Measurements from ENCODE around the gene ALCAM.

ALCAM gene

DNA sequence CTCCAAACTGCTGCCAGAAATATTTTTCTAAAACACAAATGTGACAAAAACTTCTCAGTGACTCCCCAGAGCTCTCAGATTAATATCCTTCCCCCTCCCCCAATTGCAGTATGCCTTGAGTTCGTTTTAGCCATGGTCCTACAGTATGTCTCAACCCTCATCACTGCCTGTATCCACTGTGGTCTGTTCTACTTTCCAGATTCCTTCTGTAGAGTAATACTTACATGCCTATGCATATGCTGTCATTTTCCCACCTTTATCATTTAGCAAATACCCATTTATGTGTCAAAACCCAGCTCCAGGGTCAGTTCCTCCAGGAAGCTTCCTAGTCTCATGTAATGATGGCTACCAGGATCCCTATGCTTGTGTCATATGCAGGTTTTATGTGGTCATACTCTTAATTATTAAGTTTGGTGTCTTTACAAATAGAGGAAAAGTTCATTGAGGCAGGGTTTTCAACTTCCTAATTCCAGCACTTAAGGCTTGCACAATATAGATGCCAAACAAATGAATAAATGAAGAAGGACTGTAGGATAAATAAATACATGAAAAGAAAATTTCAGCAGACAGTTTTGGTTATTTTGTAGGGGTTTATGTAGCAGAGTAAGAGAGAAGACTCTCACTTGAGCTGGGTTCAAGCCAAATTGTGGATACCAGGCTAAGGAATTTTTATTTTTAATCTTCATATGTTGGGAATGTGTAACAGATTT lies 170.8 kb downstream of the ALCAM start:
- Histone ChIP-seq H3K27ac (ENCODE audit: low read length) (no peak overlapping the region), H3K9me3 (ENCODE audit: control insufficient read depth in 1 of 2, low read length in 2 of 2) (no peaks in the 10 kb centered on the region)

DNA sequence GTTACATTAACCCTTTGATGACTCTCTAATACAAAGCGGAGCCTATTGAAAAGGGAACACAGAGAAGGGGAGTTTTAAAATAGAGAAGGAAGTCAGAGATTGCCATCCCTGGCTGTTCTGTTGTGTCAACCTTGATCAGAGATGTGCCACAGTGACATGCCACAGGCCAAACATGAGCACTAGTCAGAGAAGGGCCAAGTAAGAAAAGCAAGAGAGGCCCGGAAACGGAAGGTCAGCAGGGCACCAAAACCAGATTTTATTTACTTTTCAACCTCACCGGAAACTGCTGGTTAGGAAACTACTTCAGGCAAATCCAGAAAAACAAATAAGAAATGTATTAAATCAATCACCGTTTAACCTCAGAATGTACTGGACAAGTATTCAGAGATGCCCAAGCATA lies 171.8 kb downstream of the ALCAM start:
- Histone ChIP-seq H3K27me3 (ENCODE audit: low read depth, low read length) (no peaks in the 10 kb centered on the region), H3K36me3 (ENCODE audit: control insufficient read depth in 1 of 2, insufficient read depth in 2 of 2, low read length in 2 of 2) (peaks cover 0 to 3% of the 10 kb centered on the region in 2 donors), H3K4me1 (ENCODE audit: control insufficient read depth in 1 of 2, insufficient read depth in 2 of 2, low read length in 2 of 2) (no peaks in the 10 kb centered on the region), H3K9me3 (ENCODE audit: control insufficient read depth in 1 of 2, low read length in 2 of 2) (no peaks in the 10 kb centered on the region), H3K27ac (ENCODE audit: low read length) (no peak overlapping the region), H3K4me3 (ENCODE audit: low read depth in 1 of 2, low read length in 2 of 2) (no peak overlapping the region)

More for the DNA sequence above, 170.8 kb downstream of the ALCAM start:
- Histone ChIP-seq H3K27me3 (ENCODE audit: low read depth, low read length) (no peaks in the 10 kb centered on the region), H3K4me3 (ENCODE audit: low read depth in 1 of 2, low read length in 2 of 2) (no peak overlapping the region), H3K36me3 (ENCODE audit: control insufficient read depth in 1 of 2, insufficient read depth in 2 of 2, low read length in 2 of 2) (peaks cover 0 to 3% of the 10 kb centered on the region in 2 donors), H3K4me1 (ENCODE audit: control insufficient read depth in 1 of 2, insufficient read depth in 2 of 2, low read length in 2 of 2) (no peaks in the 10 kb centered on the region)

DNA sequence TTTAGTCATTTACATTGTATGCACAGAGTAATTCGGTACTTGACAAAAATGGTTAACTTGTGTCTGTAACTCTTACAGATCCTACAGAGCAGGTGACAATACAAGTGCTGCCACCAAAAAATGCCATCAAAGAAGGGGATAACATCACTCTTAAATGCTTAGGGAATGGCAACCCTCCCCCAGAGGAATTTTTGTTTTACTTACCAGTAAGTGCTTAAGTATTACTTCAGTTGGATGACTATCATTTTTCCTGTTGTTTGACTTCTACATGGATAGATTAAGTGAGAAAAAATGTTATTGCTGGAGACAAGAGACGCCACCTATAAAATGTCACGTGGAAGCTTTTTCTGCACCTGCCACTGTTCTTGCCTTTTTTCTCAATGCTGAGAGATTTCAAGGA lies 173.2 kb downstream of the ALCAM start:
- Histone ChIP-seq H3K4me1 (ENCODE audit: control insufficient read depth in 1 of 2, insufficient read depth in 2 of 2, low read length in 2 of 2) (no peaks in the 10 kb centered on the region), H3K36me3 (ENCODE audit: control insufficient read depth in 1 of 2, insufficient read depth in 2 of 2, low read length in 2 of 2) (peaks cover 0 to 3% of the 10 kb centered on the region in 2 donors), H3K27ac (ENCODE audit: low read length) (no peak overlapping the region), H3K9me3 (ENCODE audit: control insufficient read depth in 1 of 2, low read length in 2 of 2) (no peaks in the 10 kb centered on the region), H3K27me3 (ENCODE audit: low read depth, low read length) (no peaks in the 10 kb centered on the region), H3K4me3 (ENCODE audit: low read depth in 1 of 2, low read length in 2 of 2) (no peak overlapping the region)

DNA sequence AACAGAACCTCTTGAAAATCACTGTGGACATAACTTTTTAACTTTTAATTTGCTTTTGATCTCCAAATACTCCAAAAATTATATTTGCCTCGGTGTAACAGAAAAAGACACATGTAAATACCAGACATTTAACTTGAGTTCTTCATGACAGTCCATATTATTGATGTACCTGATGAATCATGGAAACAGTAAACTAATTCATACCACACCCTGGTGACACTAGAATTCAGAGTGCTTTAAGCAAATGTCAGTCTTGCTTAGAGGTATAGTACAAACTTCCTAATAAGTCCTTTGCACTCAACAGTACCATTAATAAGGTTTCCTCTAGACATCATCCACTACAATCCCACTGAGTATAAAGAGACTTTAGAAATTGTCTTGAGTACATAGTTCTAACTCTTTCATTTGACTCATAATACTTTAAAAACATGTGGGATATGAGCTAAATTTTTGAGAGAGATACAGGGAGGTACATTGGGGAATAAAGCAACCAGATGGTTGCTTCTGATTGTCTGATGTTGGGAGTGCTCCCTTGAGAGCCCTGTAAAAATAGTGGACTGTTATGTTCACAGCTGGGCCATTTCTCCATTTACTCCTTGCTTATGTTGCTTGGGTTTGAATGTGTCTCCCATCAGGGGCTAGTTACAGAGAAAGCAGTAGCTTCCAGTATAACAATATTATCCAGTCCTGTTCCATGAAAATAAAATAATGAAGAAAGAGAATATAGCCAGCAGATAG lies 175.7 kb downstream of the ALCAM start:
- no peaks in the 10 kb centered on the region for H3K9me3 ChIP-seq (ENCODE audit: control insufficient read depth in 1 of 2, low read length in 2 of 2)
- no peak overlapping the region for H3K4me3 ChIP-seq (ENCODE audit: low read depth in 1 of 2, low read length in 2 of 2)
- no peak overlapping the region for H3K27ac ChIP-seq (ENCODE audit: low read length)
- H3K36me3 ChIP-seq (ENCODE audit: control insufficient read depth in 1 of 2, insufficient read depth in 2 of 2, low read length in 2 of 2): peaks cover 3 to 4% of the 10 kb centered on the region in 2 donors
- no peaks in the 10 kb centered on the region for H3K27me3 ChIP-seq (ENCODE audit: low read depth, low read length)
- H3K4me1 ChIP-seq (ENCODE audit: control insufficient read depth in 1 of 2, insufficient read depth in 2 of 2, low read length in 2 of 2): no peaks in the 10 kb centered on the region

DNA sequence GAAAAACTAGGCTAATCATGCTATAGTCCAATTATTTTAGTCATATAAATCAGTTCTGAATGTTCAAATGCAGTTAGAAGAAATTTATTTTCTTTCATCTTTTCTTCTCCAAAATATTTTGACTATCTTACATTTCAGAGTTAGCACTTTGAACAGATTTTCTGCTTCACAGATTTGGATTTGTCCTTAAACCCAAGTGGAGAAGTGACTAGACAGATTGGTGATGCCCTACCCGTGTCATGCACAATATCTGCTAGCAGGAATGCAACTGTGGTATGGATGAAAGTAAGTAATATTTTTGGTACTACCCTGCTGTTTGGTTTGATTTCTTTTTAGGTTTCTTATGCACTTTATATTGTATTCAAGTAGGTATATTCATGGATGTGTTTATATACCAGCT lies 178.3 kb downstream of the ALCAM start:
- no peaks in the 10 kb centered on the region for H3K27me3 ChIP-seq (ENCODE audit: low read depth, low read length)
- no peaks in the 10 kb centered on the region for H3K4me1 ChIP-seq (ENCODE audit: control insufficient read depth in 1 of 2, insufficient read depth in 2 of 2, low read length in 2 of 2)
- peaks cover 4 to 7% of the 10 kb centered on the region in 2 donors for H3K36me3 ChIP-seq (ENCODE audit: control insufficient read depth in 1 of 2, insufficient read depth in 2 of 2, low read length in 2 of 2)
- no peak overlapping the region for H3K27ac ChIP-seq (ENCODE audit: low read length)
- no peaks in the 10 kb centered on the region for H3K9me3 ChIP-seq (ENCODE audit: control insufficient read depth in 1 of 2, low read length in 2 of 2)
- H3K4me3 ChIP-seq (ENCODE audit: low read depth in 1 of 2, low read length in 2 of 2): no peak overlapping the region

DNA sequence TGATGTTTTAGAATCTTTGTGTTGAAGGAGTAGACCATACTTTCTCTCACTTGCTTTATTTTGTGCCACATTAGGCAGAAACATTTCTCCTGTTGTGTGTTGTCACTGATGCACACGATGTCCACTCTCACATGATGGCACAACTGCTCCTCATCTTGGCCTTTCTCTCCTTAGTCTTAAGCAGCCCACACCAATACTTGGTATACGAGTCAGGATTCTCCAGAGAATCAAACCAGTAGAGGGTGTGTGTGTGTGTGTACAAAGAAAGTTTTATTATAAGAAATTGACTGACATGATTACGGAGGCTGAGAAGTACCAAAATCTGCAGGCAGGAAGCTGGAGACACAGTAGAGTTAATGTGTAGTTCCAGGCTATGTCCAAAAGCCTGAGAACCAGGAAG lies 187.1 kb downstream of the ALCAM start:
- Histone ChIP-seq H3K36me3 (ENCODE audit: control insufficient read depth in 1 of 2, insufficient read depth in 2 of 2, low read length in 2 of 2) (no peaks in the 10 kb centered on the region), H3K9me3 (ENCODE audit: control insufficient read depth in 1 of 2, low read length in 2 of 2) (no peaks in the 10 kb centered on the region), H3K27me3 (ENCODE audit: low read depth, low read length) (no peaks in the 10 kb centered on the region), H3K4me1 (ENCODE audit: control insufficient read depth in 1 of 2, insufficient read depth in 2 of 2, low read length in 2 of 2) (no peaks in the 10 kb centered on the region), H3K4me3 (ENCODE audit: low read depth in 1 of 2, low read length in 2 of 2) (no peak overlapping the region), H3K27ac (ENCODE audit: low read length) (no peak overlapping the region)

DNA sequence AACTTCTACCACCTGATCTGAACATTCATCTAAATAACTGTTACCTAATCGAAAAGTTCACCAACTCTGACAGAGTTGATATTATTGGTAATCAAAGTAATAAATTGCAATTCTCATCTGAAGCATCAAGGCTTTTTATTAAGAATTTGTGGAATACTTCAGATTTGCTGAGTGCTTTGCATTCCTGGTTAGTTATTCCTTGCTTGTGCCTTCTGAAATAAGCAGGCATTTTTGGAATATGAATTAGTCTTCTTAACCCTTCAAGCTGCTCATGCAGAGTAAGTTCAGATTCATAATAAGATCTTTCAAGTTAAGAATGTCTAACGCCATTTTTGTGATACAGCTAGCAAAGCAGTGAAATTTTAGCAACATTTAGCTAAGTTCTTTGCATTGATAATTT lies 188.5 kb downstream of the ALCAM start:
- Histone ChIP-seq H3K4me3 (ENCODE audit: low read depth in 1 of 2, low read length in 2 of 2) (no peak overlapping the region), H3K27me3 (ENCODE audit: low read depth, low read length) (no peaks in the 10 kb centered on the region), H3K9me3 (ENCODE audit: control insufficient read depth in 1 of 2, low read length in 2 of 2) (no peaks in the 10 kb centered on the region), H3K27ac (ENCODE audit: low read length) (no peak overlapping the region), H3K4me1 (ENCODE audit: control insufficient read depth in 1 of 2, insufficient read depth in 2 of 2, low read length in 2 of 2) (no peaks in the 10 kb centered on the region), H3K36me3 (ENCODE audit: control insufficient read depth in 1 of 2, insufficient read depth in 2 of 2, low read length in 2 of 2) (no peaks in the 10 kb centered on the region)

DNA sequence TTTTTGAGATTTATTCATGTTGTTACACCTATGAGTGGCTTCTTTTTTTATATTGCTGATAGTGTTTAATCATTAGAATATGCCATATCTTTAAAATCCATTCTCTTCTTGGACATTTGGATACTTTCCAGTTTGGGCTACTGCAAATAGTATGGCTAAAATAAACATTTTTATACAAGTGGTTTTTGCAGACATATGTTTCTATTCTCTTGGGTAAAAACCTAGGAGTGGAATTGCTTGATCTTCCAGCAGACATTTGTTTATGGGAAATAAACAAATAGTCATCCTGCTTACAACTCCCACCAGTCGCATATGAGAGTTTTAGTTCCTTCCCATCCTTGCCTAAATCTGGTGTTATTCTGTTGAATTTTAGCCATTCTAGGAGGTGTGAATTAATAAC lies 193.1 kb downstream of the ALCAM start:
- Histone ChIP-seq H3K9me3 (ENCODE audit: control insufficient read depth in 1 of 2, low read length in 2 of 2) (no peaks in the 10 kb centered on the region), H3K27me3 (ENCODE audit: low read depth, low read length) (no peaks in the 10 kb centered on the region), H3K4me3 (ENCODE audit: low read depth in 1 of 2, low read length in 2 of 2) (no peak overlapping the region), H3K27ac (ENCODE audit: low read length) (no peak overlapping the region), H3K36me3 (ENCODE audit: control insufficient read depth in 1 of 2, insufficient read depth in 2 of 2, low read length in 2 of 2) (no peaks in the 10 kb centered on the region), H3K4me1 (ENCODE audit: control insufficient read depth in 1 of 2, insufficient read depth in 2 of 2, low read length in 2 of 2) (no peaks in the 10 kb centered on the region)

DNA sequence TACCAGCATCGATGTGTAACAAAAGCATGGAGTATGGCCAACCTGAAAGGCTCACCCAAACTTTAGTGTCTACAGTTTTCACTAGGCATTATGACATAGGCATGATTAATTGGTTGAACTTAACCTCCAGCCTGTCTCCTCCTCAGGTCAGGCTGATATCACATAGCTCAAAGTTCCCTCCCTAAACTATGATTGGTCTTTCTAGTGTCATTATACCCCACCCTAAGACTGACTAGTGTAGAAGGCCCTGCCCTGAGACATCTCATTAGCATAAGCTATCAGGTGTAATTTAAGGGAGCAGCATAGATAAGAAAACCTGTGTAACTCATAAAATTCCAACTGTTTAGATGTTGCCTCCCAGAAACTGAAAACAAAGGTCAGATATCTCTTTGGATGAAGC lies 195.2 kb downstream of the ALCAM start:
- no peak overlapping the region for H3K27ac ChIP-seq (ENCODE audit: low read length)
- H3K27me3 ChIP-seq (ENCODE audit: low read depth, low read length): no peaks in the 10 kb centered on the region
- H3K4me3 ChIP-seq (ENCODE audit: low read depth in 1 of 2, low read length in 2 of 2): no peak overlapping the region
- H3K9me3 ChIP-seq (ENCODE audit: control insufficient read depth in 1 of 2, low read length in 2 of 2): no peaks in the 10 kb centered on the region
- H3K4me1 ChIP-seq (ENCODE audit: control insufficient read depth in 1 of 2, insufficient read depth in 2 of 2, low read length in 2 of 2): no peaks in the 10 kb centered on the region
- no peaks in the 10 kb centered on the region for H3K36me3 ChIP-seq (ENCODE audit: control insufficient read depth in 1 of 2, insufficient read depth in 2 of 2, low read length in 2 of 2)

DNA sequence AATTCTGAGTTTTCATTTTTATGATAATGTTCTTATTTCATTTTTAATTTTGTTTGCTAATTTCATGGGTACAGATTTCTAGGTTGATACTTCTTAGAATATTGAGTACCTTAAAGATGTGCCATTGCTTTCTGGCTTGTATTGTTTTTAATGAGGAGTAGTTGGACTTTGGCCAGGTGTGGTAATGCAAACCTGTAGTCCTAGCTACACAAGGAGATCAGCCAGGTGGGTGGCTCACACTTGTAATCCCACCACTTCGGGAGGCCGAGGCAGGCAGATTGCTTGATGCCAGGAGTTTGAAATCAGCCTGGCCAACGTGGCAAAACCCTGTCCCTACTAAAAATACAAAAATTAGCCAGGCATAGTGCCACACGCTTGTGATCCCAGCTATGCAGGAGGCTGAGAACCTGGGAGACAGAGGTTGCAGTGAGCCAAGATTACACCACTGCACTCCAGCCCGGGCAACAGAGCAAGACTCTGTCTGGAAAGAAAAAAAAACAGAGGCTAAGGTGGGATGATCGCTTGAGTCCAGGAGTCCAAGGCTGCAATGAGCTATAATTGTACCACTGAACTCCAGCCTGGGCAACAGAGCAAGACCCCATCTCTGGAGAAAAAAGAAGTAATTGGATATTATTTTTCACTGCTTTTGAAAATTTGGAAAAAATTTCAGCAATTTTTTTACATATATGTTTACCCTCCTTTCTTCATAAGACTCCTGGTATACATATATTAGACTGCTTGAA lies 198.0 kb downstream of the ALCAM start:
- no peaks in the 10 kb centered on the region for H3K4me1 ChIP-seq (ENCODE audit: control insufficient read depth in 1 of 2, insufficient read depth in 2 of 2, low read length in 2 of 2)
- H3K36me3 ChIP-seq (ENCODE audit: control insufficient read depth in 1 of 2, insufficient read depth in 2 of 2, low read length in 2 of 2): no peaks in the 10 kb centered on the region
- no peak overlapping the region for H3K27ac ChIP-seq (ENCODE audit: low read length)
- no peak overlapping the region for H3K4me3 ChIP-seq (ENCODE audit: low read depth in 1 of 2, low read length in 2 of 2)
- H3K9me3 ChIP-seq (ENCODE audit: control insufficient read depth in 1 of 2, low read length in 2 of 2): no peaks in the 10 kb centered on the region
- H3K27me3 ChIP-seq (ENCODE audit: low read depth, low read length): no peaks in the 10 kb centered on the region

DNA sequence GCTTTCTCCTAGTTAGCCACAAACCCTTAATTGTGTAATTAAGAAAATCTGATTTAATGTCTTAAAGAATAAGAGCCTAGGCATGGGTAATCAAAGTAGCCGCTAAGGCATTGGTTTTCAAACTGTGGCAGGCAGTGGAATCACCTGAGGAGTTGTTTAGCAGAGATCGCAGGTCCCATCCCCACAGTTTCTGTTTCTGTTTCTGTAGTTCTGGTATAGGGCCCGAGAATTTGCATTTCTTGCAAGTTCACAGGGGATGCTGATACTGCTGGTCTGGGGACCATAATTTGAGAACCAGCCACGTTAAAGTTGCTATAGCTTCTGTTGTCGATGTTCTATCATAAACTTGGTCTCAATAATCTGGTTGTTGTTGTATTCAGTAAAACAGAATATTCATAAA lies 204.3 kb downstream of the ALCAM start:
- Histone ChIP-seq H3K4me3 (ENCODE audit: low read depth in 1 of 2, low read length in 2 of 2) (no peak overlapping the region), H3K27ac (ENCODE audit: low read length) (no peak overlapping the region), H3K9me3 (ENCODE audit: control insufficient read depth in 1 of 2, low read length in 2 of 2) (no peaks in the 10 kb centered on the region), H3K36me3 (ENCODE audit: control insufficient read depth in 1 of 2, insufficient read depth in 2 of 2, low read length in 2 of 2) (peaks cover 0 to 5% of the 10 kb centered on the region in 2 donors), H3K27me3 (ENCODE audit: low read depth, low read length) (no peaks in the 10 kb centered on the region), H3K4me1 (ENCODE audit: control insufficient read depth in 1 of 2, insufficient read depth in 2 of 2, low read length in 2 of 2) (no peaks in the 10 kb centered on the region)

All from muscle layer of duodenum (tissue), 2 donors.